Sigmoid colon (tissue), 7 donors: Measurements from ENCODE around the gene FGD1. TPM values are rescaled to one million over a fixed set of nuclear protein-coding genes. Genes with fewer than 3 reads are reported as not detected.

Source experiments
- DNase-seq: peaks from one replicate; pipeline ENCODE4 v3.0.0-alpha.2; 2019
- H3K27ac ChIP-seq, 4 donors: fragments of 200-600 bp; sonication (generic); one replicate each; pipeline ENCODE4 v1.5.1; 2016 to 2019; ENCODE audit warnings: mild to moderate bottlenecking in 1 of 4
- H3K27me3 ChIP-seq, 3 donors: fragments of 200-600 bp; sonication (generic); one replicate each; pipeline ENCODE4 v1.5.1; 2019; ENCODE audit warnings: mild to moderate bottlenecking in 1 of 3
- H3K36me3 ChIP-seq, 4 donors: fragments of 200-600 bp; sonication (generic); one replicate each; pipeline ENCODE4 v1.5.1; 2016 to 2019
- H3K4me1 ChIP-seq, 4 donors: fragments of 200-600 bp; sonication (generic); one replicate each; pipeline ENCODE4 v1.5.1; 2017 to 2019
- H3K4me3 ChIP-seq, 4 donors: fragments of 200-600 bp; sonication (generic); one replicate each; pipeline ENCODE4 v1.5.1; 2017 to 2019; ENCODE audit warnings: mild to moderate bottlenecking in 2 of 4, moderate library complexity in 1 of 4
- H3K9me3 ChIP-seq, 4 donors: fragments of 200-600 bp in 3 of 4; sonication (generic) in 3 of 4; one replicate each; pipeline versions ENCODE4 v1.5.1 to v1.6.1; 2013 to 2019
- CTCF ChIP-seq, 4 experiments: fragments of 450-650 bp in 3 of 4; fragments of 200-600 bp in 1 of 4; IDR thresholded peaks; one replicate each; pipeline ENCODE4 v1.5.1; 2016 to 2019; ENCODE audit warnings: antibody characterized with exemption in 4 of 4, mild to moderate bottlenecking in 3 of 4, moderate library complexity in 2 of 4
- EP300 ChIP-seq, 4 donors: sonication (generic); formaldehyde crosslinking; IDR thresholded peaks; one replicate each; pipeline ENCODE4 v1.6.1; 2017; ENCODE audit warnings: antibody characterized with exemption in 4 of 4
- POLR2A ChIP-seq, 2 donors: fragments of 450-650 bp; IDR thresholded peaks; one replicate each; pipeline ENCODE4 v1.6.1; 2016; ENCODE audit warnings: antibody characterized with exemption in 2 of 2, mild to moderate bottlenecking in 2 of 2, moderate library complexity in 2 of 2
- POLR2AphosphoS5 ChIP-seq, 4 donors: sonication (generic); formaldehyde crosslinking; IDR thresholded peaks; one replicate each; pipeline ENCODE4 v1.6.1; 2017; ENCODE audit warnings: antibody characterized with exemption in 4 of 4
- WGBS, 2 donors: extraction: QIAGEN DNeasy Blood & Tissue Kit; methylation state at CpG; one replicate each; pipeline ENCODE4 v1.1.7; 2013; 5-methylcytosine and 5-hydroxymethylcytosine counted together
- intact Hi-C: fragments of 100-400 bp; cut with DNase I; formaldehyde crosslinking; loops from one replicate; pipeline ENCODE4 v1.15.1; 2023
- polyA plus RNA-seq, 3 donors: library from polyadenylated mRNA; stranded (reverse); fragments of 200-250 nt; gene quantifications; one replicate each; pipeline ENCODE4 v1.2.3, GENCODE V29; 2013
- total RNA-seq, 4 donors: library from RNA; depleted of rRNA; stranded (reverse); fragments of >200 nt; gene quantifications; one replicate each; pipeline ENCODE4 v1.1.0, GENCODE V29; 2016
- donor health status: healthy with polysubstance abuse.
- donor health status: Bipolar disorder and iron deficiency.
- donor health status: healthy.

The FGD1 gene
- total and polyA plus RNA-seq, 7 donors: 0.60 to 9.7 (median 3.2) TPM

DNA sequence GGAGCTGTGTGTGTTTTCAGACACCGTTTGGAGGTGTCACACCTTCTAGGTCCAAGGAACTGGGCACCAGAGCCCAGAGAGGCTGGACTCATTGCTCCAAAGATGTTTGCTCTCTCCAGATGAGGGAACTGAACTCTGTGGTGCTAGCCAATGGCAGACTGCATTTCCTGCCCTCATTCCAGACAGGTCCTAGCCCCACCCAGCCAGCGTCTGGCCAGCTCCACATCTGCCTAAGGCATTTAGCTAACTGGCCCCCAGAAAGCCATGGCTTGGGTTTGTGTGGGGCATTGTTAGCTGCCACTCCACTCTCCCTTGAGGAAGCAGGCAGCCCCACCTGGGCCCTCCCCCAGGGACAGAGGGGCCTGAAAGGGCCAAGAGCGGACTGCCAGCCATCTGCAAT, 11.4 kb downstream of the FGD1 start:
- Histone ChIP-seq H3K9me3 (no peaks in the 10 kb centered on the region), H3K4me3 (no peak overlapping the region), H3K27me3 (no peaks in the 10 kb centered on the region), H3K27ac (peak overlapping the region in 3 of 4 donors; percentile 66 to 74 (median 70)), H3K4me1 (peaks cover 0 to 25% (median 19%) of the 10 kb centered on the region in 4 donors), H3K36me3 (no peaks in the 10 kb centered on the region)
- DNase-seq: no peak
- intact Hi-C loops: loop anchor here (5.0 kb wide), 1 partner anchor 48 kb away; the partner anchor contains the start of gene GNL3L
- 38 to 50% methylated on average over 3 of the region's 3 CpGs for WGBS, 2 donors
- TF ChIP-seq POLR2A (IDR thresholded peaks at IDR 0.05): no peak
- no peak for TF ChIP-seq CTCF (IDR thresholded peaks at IDR 0.05)
- no peak for TF ChIP-seq EP300 (IDR thresholded peaks at IDR 0.05)
- TF ChIP-seq POLR2AphosphoS5 (IDR thresholded peaks at IDR 0.05): no peak

DNA sequence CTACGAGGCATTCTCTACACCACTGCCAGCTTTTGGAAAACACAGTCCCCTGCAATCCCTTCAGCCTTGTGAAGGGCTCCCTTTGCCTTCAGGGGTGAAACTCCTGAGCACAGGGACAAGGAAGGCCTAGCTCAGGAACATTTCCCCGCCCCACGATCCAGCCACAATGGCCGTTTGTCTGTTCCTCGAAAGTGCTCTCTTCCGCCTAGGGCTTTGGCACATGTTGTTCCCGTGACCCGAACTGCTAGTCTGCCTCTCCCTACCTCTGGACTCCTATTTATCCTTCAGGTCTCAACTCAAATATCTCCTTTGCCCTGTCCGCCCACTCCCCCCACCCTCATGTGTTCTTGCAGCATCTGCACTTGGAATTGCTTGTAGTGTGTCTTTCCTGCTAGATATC, 12.1 kb downstream of the FGD1 start:
- intact Hi-C loops: loop anchor here (5.0 kb wide), 1 partner anchor 48 kb away; the partner anchor contains the start of gene GNL3L
- TF ChIP-seq EP300 (IDR thresholded peaks at IDR 0.05) (no peak), POLR2A (IDR thresholded peaks at IDR 0.05) (no peak), POLR2AphosphoS5 (IDR thresholded peaks at IDR 0.05) (no peak), CTCF (IDR thresholded peaks at IDR 0.05) (no peak)
- Histone ChIP-seq H3K27me3 (no peaks in the 10 kb centered on the region), H3K9me3 (no peaks in the 10 kb centered on the region), H3K27ac (peak overlapping the region; percentile 66 to 74 (median 70)), H3K4me3 (no peak overlapping the region), H3K36me3 (no peaks in the 10 kb centered on the region), H3K4me1 (peaks cover 0 to 29% (median 20%) of the 10 kb centered on the region in 4 donors)
- no peak for DNase-seq
- 33 to 68% methylated on average over 9 of the region's 9 CpGs for WGBS, 2 donors

- peaks cover 0 to 29% (median 20%) of the 10 kb centered on the region in 4 donors for H3K4me1 ChIP-seq
- intact Hi-C loops: loop anchor here (5.0 kb wide), 1 partner anchor 49 kb away; the partner anchor contains the start of gene GNL3L
- WGBS, 2 donors: 21 to 65% methylated on average over 20 to 21 of the region's 21 CpGs
- no peak for TF ChIP-seq CTCF (IDR thresholded peaks at IDR 0.05)
- no peak for TF ChIP-seq POLR2AphosphoS5 (IDR thresholded peaks at IDR 0.05)
- TF ChIP-seq EP300 (IDR thresholded peaks at IDR 0.05): no peak
- no peak for TF ChIP-seq POLR2A (IDR thresholded peaks at IDR 0.05)
- DNase-seq: no peak
- no peaks in the 10 kb centered on the region for H3K27me3 ChIP-seq
- H3K9me3 ChIP-seq: no peaks in the 10 kb centered on the region
- H3K27ac ChIP-seq: peak overlapping the region; percentile 66 to 74 (median 70)
- peak overlapping the region in 3 of 4 donors; percentile 31 to 35 (median 34) for H3K4me3 ChIP-seq
- H3K36me3 ChIP-seq: no peaks in the 10 kb centered on the region
Observed at GRCh38 chrX:54482839-54483593, 13.0 kb downstream of the FGD1 start.

GRCh38 chrX:54479136-54480111, 16.6 kb downstream of the FGD1 start:
- no peak overlapping the region for H3K4me3 ChIP-seq
- no peak for DNase-seq
- no peaks in the 10 kb centered on the region for H3K9me3 ChIP-seq
- no peaks in the 10 kb centered on the region for H3K36me3 ChIP-seq
- H3K27me3 ChIP-seq: no peaks in the 10 kb centered on the region
- H3K4me1 ChIP-seq: peaks cover 0 to 28% (median 20%) of the 10 kb centered on the region in 4 donors
- H3K27ac ChIP-seq: peak overlapping the region in 1 of 4 donors; percentile 20
- WGBS, 2 donors: 45 to 52% methylated on average over 9 of the region's 9 CpGs
- TF ChIP-seq POLR2A (IDR thresholded peaks at IDR 0.05) (no peak), CTCF (IDR thresholded peaks at IDR 0.05) (no peak), POLR2AphosphoS5 (IDR thresholded peaks at IDR 0.05) (no peak), EP300 (IDR thresholded peaks at IDR 0.05) (no peak)
- intact Hi-C loops: loop anchor here (5.0 kb wide), 1 partner anchor 53 kb away; the partner anchor contains the start of gene GNL3L
